ENCODE data around the gene TFF2.

Gene TFF2

DNA sequence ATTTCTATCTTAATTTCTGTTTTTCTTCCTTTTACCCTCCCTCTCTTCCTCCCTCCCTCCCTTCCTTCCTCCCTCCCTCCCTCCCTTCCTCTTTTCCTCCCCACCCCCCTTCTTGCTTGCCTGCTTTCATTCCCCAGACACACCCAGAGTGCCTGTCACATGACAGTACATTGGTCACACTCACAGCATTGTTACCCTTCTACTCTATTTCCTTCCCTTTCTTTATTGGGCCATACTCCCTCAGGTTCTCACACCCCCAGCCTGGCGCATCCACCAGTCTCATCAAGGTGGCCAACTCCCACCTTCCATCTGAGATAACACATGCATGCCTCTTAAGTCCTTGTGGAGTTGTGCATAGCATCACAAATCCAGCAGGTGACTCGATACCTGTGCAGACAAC is 34.2 kb upstream of the TFF2 start:
- Histone ChIP-seq H3K9ac (no peak overlapping the region), H2AFZ (no peak overlapping the region), H3K4me3 (ENCODE audit: low read depth, low read length) (no peak overlapping the region), H3K36me3 (ENCODE audit: control insufficient read depth, insufficient read depth, low read length) (no peaks in the 10 kb centered on the region), H3K27me3 (ENCODE audit: control insufficient read depth, insufficient read depth, low read length) (no peaks in the 10 kb centered on the region), H3K79me2 (no peaks in the 10 kb centered on the region), H3K4me2 (ENCODE audit: low read length) (no peak overlapping the region), H3K4me1 (peaks cover 5% of the 10 kb centered on the region), H3K27ac (no peak overlapping the region), H3K9me3 (ENCODE audit: control insufficient read depth, low read length) (no peaks in the 10 kb centered on the region)
- TF ChIP-seq, protein P1, sequence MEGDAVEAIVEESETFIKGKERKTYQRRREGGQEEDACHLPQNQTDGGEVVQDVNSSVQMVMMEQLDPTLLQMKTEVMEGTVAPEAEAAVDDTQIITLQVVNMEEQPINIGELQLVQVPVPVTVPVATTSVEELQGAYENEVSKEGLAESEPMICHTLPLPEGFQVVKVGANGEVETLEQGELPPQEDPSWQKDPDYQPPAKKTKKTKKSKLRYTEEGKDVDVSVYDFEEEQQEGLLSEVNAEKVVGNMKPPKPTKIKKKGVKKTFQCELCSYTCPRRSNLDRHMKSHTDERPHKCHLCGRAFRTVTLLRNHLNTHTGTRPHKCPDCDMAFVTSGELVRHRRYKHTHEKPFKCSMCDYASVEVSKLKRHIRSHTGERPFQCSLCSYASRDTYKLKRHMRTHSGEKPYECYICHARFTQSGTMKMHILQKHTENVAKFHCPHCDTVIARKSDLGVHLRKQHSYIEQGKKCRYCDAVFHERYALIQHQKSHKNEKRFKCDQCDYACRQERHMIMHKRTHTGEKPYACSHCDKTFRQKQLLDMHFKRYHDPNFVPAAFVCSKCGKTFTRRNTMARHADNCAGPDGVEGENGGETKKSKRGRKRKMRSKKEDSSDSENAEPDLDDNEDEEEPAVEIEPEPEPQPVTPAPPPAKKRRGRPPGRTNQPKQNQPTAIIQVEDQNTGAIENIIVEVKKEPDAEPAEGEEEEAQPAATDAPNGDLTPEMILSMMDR (IDR thresholded peaks at IDR 0.05): no peak

DNA sequence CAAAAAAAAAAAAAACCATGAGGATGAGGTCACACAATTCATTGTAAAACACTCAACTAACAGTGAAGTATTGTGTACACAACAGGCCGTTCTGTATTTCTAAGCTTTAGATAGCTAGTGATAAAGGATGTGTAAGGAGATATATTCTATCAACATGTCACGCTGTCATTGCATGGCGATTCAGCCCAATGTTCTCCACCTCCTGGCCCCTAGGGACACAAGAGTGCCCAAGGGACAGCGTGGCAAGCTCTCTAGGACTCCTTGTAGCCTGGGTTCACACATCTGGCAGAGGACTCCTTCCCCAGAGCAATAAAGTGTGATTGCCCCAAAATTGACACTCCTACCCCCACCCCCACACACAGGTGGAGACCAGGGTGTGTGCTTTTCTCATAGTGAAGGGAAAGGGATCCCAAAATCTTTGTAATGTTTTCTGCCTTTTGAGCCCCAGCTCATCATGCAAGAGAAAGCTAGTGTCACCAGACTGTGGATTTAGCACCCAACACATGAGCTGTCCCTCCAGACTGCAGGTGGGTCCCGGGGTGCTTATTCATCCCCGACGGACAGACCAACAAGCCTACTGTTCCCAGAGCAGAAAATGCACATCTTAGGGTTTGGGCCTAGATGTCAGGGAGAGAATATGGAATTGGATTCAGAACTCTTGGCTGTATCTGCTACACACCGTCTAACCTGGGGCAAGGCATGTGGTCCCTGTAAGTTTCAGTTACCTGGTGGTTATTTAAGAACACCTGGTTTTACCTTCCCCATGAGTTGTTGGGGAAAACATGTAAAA is 33.6 kb upstream of the TFF2 start:
- no peak overlapping the region for H3K4me3 ChIP-seq (ENCODE audit: low read depth, low read length)
- H3K4me2 ChIP-seq (ENCODE audit: low read length): no peak overlapping the region
- no peak overlapping the region for H2AFZ ChIP-seq
- no peaks in the 10 kb centered on the region for H3K27me3 ChIP-seq (ENCODE audit: control insufficient read depth, insufficient read depth, low read length)
- H3K79me2 ChIP-seq: no peaks in the 10 kb centered on the region
- no peaks in the 10 kb centered on the region for H3K36me3 ChIP-seq (ENCODE audit: control insufficient read depth, insufficient read depth, low read length)
- no peak overlapping the region for H3K27ac ChIP-seq
- H3K9me3 ChIP-seq (ENCODE audit: control insufficient read depth, low read length): no peaks in the 10 kb centered on the region
- TF ChIP-seq, protein P1 (IDR thresholded peaks at IDR 0.05): no peak
- peaks cover 1% of the 10 kb centered on the region for H3K4me1 ChIP-seq
- no peak overlapping the region for H3K9ac ChIP-seq

GRCh38 chr21:42383331-42383730 is 32.5 kb upstream of the TFF2 start:
- Histone ChIP-seq H3K4me1 (no peaks in the 10 kb centered on the region), H3K9ac (no peak overlapping the region), H3K4me3 (ENCODE audit: low read depth, low read length) (no peak overlapping the region), H3K79me2 (no peaks in the 10 kb centered on the region), H3K9me3 (ENCODE audit: control insufficient read depth, low read length) (no peaks in the 10 kb centered on the region), H3K27ac (no peak overlapping the region), H3K27me3 (ENCODE audit: control insufficient read depth, insufficient read depth, low read length) (no peaks in the 10 kb centered on the region), H3K4me2 (ENCODE audit: low read length) (no peak overlapping the region), H2AFZ (no peak overlapping the region), H3K36me3 (ENCODE audit: control insufficient read depth, insufficient read depth, low read length) (no peaks in the 10 kb centered on the region)
- TF ChIP-seq, protein P1 (IDR thresholded peaks at IDR 0.05): no peak

- Histone ChIP-seq H3K9me3 (ENCODE audit: control insufficient read depth, low read length) (no peaks in the 10 kb centered on the region), H3K36me3 (ENCODE audit: control insufficient read depth, insufficient read depth, low read length) (no peaks in the 10 kb centered on the region), H3K27me3 (ENCODE audit: control insufficient read depth, insufficient read depth, low read length) (no peaks in the 10 kb centered on the region), H3K4me3 (ENCODE audit: low read depth, low read length) (no peak overlapping the region), H3K4me2 (ENCODE audit: low read length) (no peak overlapping the region), H2AFZ (no peak overlapping the region), H3K9ac (no peak overlapping the region), H3K79me2 (no peaks in the 10 kb centered on the region), H3K4me1 (no peaks in the 10 kb centered on the region), H3K27ac (no peak overlapping the region)
- TF ChIP-seq, protein P1 (IDR thresholded peaks at IDR 0.05): no peak
Measured at GRCh38 chr21:42382915-42383314, 32.1 kb upstream of the TFF2 start.
